ENCODE results near the gene ARFGAP1.

ARFGAP1 gene

GRCh38 chr20:63306673-63307537 lies 34.3 kb downstream of the ARFGAP1 start:
- no peak for DNase-seq (ENCODE audit: low read depth in 2 of 2)

GRCh38 chr20:63307538-63308217 lies 35.1 kb downstream of the ARFGAP1 start:
- DNase-seq (ENCODE audit: low read depth in 2 of 2): no peak

GRCh38 chr20:63308218-63308911 lies 35.8 kb downstream of the ARFGAP1 start:
- no peak for DNase-seq (ENCODE audit: low read depth in 2 of 2)

- no peak for DNase-seq (ENCODE audit: low read depth in 2 of 2)
These were observed 36.9 kb downstream of the ARFGAP1 start for GRCh38 chr20:63309261-63310071.

GRCh38 chr20:63310265-63310991 lies 37.8 kb downstream of the ARFGAP1 start:
- no peak for DNase-seq (ENCODE audit: low read depth in 2 of 2)

GRCh38 chr20:63311186-63311832 lies 38.7 kb downstream of the ARFGAP1 start:
- DNase-seq (ENCODE audit: low read depth in 2 of 2): no peak

- DNase-seq (ENCODE audit: low read depth in 2 of 2): no peak
These were observed 39.2 kb downstream of the ARFGAP1 start for GRCh38 chr20:63311833-63312243.

- DNase-seq (ENCODE audit: low read depth in 2 of 2): no peak
These were observed 39.7 kb downstream of the ARFGAP1 start for GRCh38 chr20:63312273-63312672.

- DNase-seq (ENCODE audit: low read depth in 2 of 2): no peak
These were observed 40.2 kb downstream of the ARFGAP1 start for GRCh38 chr20:63312690-63313348.

GRCh38 chr20:63313349-63314014 lies 40.9 kb downstream of the ARFGAP1 start:
- DNase-seq (ENCODE audit: low read depth in 2 of 2): no peak

- no peak for DNase-seq (ENCODE audit: low read depth in 2 of 2)
These were observed 41.4 kb downstream of the ARFGAP1 start for GRCh38 chr20:63314015-63314471.

- DNase-seq (ENCODE audit: low read depth in 2 of 2): no peak
These were observed 42.1 kb downstream of the ARFGAP1 start for GRCh38 chr20:63314566-63315239.

- DNase-seq (ENCODE audit: low read depth in 2 of 2): no peak
These were observed 42.7 kb downstream of the ARFGAP1 start for GRCh38 chr20:63315240-63315689.

- DNase-seq (ENCODE audit: low read depth in 2 of 2): no peak
These were observed 43.3 kb downstream of the ARFGAP1 start for GRCh38 chr20:63315731-63316491.

GRCh38 chr20:63316502-63316921 lies 43.9 kb downstream of the ARFGAP1 start:
- DNase-seq (ENCODE audit: low read depth in 2 of 2): no peak

- DNase-seq (ENCODE audit: low read depth in 2 of 2): no peak
These were observed 44.4 kb downstream of the ARFGAP1 start for GRCh38 chr20:63317061-63317460.

- no peak for DNase-seq (ENCODE audit: low read depth in 2 of 2)
These were observed 45.1 kb downstream of the ARFGAP1 start for GRCh38 chr20:63317601-63318291.

Data from stimulated activated CD8-positive, alpha-beta memory T cell treated with anti-CD3 and anti-CD28 coated beads, Interleukin-7, amount 100 ng/mL, for 4 hours (primary cell).